Measurements from ENCODE around the gene DCC. TPM values are rescaled to one million over a fixed set of nuclear protein-coding genes. Genes with fewer than 3 reads are reported as not detected.

The DCC gene
- total RNA-seq, 2 donors from 2014 or later, result 0.03 TPM; not detected in 1

DNA sequence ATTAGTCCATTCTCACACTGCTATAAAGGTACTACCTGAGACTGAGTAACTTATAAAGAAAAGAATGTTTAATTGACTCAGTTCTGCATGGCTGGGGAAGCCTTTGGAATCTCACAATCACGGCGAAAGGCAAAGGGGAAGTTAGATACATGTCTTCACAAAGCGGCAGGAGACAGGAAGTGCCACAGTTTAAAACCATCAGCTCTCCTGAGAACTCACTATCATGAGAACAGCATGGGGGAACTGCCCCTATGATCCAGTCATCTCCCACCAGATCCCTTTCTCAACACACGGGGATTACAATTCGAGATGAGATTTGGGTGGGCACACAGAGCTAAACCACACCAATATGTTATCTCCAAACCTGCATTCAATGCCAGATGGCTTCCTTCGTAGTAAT lies 716.1 kb downstream of the DCC start:
- intact Hi-C loops (cut with DNase I), result no loop called here
- DNase-seq, result no peak
- ATAC-seq, result no peak

DNA sequence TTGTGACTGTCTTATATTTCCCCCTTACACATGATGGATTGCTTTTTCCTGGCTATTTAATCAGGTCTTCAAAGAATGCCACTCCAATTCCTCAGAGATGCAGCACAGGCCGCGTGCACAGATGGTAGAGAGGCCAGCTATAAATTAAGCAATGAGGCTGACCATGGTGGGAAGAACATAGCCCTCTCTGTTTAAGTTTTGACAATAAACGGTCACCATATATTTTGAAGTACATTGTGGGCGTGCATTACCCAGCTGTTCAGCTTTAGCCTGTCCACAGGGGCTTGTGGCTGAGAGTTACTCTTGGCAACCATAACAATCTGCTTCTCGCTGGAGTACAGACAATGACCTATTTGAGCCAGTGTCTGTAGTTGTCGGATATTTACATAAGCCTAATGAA lies 730.8 kb downstream of the DCC start:
- DNase-seq, result no peak
- no peak for ATAC-seq
- intact Hi-C loops (cut with DNase I), result no loop called here

DNA sequence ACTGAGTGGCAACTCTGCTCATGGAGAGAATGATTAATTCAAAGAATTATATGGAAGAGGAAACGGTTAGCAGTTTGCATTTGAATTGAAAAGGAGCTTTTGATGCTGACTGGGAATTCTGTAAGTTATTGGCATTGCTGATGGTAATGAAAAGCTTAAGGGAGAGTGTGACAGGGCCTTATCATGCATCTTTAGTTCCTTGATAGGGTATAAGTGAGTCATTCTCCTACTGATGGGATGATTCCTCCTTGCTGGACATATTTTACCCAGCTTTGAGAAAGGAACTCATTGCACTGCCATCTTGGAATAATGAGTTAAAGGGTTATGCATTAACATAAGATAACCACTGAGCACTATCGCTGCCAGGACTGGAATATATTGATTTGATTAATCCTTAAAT lies 740.7 kb downstream of the DCC start:
- DNase-seq (no peak), ATAC-seq (no peak)
- intact Hi-C loops (cut with DNase I), result no loop called here

DNA sequence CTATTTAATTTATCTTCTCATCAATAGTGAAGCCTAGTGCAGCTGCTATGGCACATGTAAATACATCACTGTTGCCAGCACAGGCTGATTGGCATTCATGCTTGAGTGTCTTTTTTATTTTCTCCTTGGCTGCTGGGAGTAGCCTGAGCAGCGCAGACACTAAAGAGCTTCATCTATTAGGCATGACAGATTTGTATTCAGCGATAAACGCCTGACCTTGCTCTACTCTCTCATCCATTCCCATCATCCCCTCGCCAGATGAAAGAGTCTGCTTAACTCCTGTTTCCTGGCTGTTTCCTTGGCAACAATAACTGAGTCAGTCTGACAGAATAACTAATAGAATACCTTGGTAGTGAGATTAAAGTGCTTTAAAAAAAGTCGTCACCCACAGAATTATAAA lies 753.6 kb downstream of the DCC start:
- ATAC-seq (no peak), DNase-seq (no peak)
- intact Hi-C loops (cut with DNase I), result no loop called here

DNA sequence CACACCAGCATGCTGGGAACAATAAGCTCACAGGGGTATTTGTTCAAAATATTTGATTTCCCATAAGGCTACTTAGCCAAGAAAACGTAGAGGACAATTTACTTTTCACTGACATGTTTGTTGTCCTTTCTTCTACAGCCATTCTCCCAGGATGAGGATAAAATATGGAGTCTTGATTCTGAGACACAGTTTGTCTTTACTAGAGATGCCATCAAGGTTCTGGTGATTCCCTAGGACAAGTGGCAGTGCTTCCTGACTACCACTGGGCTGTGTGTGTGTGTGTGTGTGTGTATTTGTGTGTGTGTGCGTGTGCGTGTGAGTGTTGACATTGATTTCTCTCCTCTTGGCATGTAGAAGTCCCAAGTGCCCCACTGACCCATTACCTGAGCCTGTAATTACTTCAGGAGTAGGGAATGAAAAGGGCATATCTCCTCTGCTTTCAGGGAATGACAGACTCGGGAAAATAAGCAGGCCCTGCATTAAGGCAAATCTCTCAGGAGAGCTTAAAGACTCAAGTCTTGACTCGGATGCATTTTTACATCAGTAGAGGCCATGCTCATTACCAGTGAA lies 761.6 kb downstream of the DCC start:
- DNase-seq (no peak), ATAC-seq (no peak)
- intact Hi-C loops (cut with DNase I), result no loop called here

DNA sequence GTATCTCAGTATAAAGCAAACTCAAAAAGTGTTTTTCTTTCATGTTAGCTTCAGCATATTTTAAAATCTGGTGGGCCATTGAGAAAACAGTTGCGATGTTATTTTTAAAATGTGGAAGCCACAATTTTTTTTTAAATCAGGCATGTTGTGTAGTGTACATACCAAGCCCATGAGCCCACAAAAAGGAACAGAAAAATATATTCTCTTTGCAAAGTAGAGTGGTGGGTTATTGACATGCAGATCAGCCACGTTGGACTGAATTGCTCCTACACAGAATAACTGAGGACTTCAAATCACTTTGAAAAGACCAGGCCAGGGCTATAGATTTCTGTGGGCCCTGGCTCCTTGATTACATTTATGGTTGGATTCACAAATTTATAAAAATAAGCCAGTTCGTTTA lies 774.4 kb downstream of the DCC start:
- DNase-seq (no peak), ATAC-seq (no peak)
- intact Hi-C loops (cut with DNase I), result no loop called here

DNA sequence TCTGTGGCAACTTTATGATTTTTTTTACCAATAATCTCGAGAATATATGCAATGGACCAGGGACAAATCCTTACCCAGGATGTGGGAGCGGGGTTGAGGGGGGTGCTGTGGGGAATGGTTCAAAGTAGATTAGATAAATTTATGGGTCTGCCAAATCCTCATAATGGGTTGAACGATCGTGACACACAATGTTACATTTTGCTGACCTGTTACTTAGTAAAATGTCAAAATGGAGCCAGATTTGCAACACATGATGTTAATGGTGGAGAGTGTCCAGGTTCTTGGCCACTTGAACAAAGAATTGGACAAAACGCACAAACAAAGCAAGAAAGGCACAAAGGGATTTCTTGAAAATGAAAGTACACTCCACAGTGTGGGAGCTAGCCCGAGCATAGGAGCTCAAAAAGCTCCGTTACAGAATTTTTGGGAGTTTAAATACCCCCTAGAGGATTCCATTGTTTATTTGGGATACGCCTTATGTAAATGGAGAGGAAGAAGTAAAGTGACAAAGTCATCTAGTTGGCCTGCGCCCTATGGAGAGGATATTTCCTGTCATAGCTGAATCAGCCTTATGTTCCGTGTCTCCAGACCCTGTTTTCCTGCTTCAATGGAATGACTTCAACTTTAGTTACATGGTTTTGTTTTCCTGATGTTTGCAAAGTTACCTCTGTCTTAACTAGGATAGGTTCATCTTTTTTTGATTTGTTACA lies 776.0 kb downstream of the DCC start:
- DNase-seq (no peak), ATAC-seq (no peak)
- intact Hi-C loops (cut with DNase I), result no loop called here

DNA sequence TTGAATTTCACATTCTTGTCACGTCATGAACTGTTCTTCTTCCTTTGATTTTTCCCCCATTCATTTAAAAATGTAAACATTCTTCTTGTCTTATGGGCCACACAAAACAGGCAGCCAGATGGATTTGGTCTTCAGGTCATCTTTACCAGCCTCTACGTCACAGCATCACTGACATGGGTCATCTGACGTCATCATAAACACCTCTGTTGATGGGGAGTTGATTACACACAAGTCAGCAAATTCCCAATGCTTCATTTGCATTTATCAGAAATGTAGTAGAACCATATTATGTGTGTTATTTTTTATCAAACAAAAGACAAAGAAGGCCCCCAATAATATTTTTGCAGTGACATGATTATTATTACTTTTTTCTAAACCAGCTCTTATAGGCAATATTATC lies 777.9 kb downstream of the DCC start:
- no peak for DNase-seq
- intact Hi-C loops (cut with DNase I), result no loop called here
- ATAC-seq, result no peak

DNA sequence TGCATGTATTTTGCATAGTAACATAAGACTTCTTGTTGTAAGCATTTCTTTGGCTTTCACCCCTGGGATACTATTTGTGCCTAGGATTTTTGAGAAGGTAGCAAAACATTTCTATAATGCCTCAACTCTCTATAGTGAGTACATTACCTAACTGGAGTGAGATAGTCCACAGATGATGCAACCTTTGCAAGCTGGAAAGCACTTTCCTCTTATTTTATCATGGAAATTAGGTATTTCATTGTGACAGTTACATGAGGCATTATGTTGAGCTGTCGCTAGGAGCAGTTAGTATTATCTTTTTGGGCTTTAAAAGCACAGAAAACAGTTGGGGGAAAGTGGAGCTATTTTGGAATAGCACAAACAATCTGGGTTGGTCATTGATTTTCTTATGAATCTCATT lies 786.2 kb downstream of the DCC start:
- no peak for ATAC-seq
- intact Hi-C loops (cut with DNase I), result no loop called here
- no peak for DNase-seq

DNA sequence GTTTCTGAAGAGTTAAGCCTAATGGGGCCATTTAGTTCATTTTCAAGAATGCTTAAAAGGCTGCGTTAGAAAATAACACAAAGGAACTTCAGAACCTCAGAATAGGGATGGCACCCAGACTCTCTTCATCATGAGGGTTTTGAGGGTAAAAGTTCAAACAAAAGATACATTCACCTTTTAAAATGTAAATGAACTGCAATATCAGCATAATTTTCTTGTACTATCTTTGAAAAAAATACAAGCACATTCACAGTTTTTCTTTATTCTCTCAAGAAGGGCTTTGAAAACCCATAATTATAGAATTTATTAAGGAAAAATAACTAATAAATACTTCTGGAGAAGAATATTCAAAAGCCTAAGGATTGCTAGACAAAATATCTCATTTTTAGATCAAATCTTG lies 791.0 kb downstream of the DCC start:
- no peak for ATAC-seq
- no peak for DNase-seq
- intact Hi-C loops (cut with DNase I), result no loop called here

DNA sequence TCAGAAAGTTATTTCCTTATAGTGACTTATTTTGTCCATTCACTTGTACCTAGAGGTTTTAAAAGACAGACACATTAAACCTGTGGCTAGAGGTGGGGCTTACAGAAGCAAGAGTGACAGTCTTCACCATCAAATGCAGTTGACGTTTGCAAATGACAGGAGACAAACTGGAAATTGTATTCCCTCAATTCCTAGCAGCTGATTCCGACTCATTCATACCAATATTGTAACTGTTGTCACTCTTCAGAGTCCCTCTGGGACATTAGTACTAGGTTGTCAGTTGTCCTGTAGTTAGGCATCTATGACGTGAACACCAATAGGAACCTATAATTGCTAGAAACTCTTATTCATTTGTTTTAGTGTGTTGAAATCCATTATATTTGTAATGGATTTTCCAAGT lies 794.7 kb downstream of the DCC start:
- ATAC-seq (no peak), DNase-seq (no peak)
- intact Hi-C loops (cut with DNase I), result no loop called here

DNA sequence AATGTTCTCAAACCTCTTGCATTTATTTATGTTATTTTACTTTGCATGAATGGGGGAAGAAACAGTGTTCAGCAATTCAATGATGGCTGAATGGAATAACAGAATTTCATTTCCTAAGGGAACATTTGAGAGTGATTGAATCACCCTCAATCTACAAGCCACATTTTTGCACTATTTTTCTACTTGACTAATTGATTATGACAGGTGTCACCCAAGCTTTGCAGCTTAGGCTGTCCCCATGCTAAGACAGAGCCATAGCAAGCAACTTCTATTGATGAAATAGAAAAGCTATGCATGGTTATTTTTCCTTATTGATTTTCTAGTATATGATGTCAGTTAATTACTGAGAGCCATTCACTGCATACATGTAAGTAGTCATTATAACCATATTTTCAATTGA lies 795.7 kb downstream of the DCC start:
- no peak for DNase-seq
- ATAC-seq, result no peak
- intact Hi-C loops (cut with DNase I), result no loop called here

DNA sequence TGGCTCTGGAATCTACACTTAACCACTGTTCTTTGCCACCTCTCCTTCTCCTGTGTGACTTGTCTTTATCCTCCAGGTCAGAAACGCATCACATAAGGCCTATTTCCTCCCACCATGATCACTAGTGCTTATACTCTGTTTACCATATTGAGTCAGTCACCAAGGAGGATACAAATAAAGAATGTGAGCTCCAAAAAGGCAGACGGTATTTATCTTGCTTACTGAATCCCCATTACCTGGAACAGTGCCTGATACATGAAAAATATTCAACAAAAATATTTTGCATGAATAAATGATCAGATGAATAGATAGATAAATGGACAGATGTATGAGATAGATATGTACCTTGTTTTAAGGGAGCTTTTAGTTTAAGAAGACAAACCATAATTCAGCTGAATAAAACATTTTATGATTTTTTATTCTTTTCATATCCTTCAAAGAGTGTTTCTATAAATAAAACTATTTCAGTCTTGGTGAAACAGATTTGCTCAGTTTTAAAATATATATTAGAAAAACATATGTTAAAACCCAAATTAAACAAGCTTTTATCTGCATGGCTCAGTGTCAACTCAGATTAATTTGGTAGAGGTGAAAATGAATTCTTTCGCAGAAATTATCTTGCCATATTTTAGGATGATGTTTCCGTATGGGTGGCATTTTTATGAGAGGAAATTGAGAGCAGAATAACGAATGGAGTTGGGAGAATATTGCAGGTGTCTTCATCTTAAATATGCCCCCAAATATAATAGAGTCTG lies 799.9 kb downstream of the DCC start:
- no peak for DNase-seq
- no peak for ATAC-seq
- intact Hi-C loops (cut with DNase I), result no loop called here

DNA sequence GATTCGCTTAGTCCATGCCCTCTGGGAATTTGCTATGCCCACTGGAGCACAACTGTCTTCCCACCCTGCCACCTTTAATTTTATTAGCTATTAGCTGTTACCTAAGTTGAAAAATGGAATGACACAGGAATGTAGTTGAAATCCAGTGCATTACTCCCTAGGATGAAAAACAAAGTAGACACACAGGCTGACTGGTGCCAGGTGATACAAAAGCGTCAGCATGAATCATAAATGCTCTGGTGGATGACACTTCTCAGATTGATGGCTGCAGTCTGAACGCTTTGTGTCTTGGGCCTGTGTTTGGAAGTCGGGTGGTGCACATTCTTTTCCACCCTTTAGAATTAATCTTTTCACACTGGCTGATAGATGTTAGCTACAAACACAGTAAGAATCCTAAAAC lies 802.0 kb downstream of the DCC start:
- ATAC-seq, result no peak
- DNase-seq, result no peak
- intact Hi-C loops (cut with DNase I), result no loop called here

DNA sequence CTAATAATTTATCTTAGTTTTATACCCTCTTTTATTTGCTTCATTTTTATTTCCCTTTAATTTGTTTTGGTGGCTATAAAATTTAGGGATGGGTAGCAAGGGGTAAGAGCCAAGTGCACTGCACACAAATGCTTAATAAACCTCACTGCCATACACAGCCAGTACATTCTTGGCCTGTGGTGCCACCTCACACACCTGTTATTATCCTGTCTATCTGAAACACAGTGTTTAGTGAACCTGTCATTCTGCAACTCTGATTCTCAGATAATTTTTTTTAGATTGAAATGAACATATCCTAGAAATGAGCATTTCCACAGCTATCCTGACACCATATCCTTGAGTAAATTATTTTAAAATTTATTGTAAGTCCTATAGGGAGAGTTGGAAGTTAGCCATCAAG lies 807.5 kb downstream of the DCC start:
- ATAC-seq (no peak), DNase-seq (no peak)
- intact Hi-C loops (cut with DNase I), result no loop called here

DNA sequence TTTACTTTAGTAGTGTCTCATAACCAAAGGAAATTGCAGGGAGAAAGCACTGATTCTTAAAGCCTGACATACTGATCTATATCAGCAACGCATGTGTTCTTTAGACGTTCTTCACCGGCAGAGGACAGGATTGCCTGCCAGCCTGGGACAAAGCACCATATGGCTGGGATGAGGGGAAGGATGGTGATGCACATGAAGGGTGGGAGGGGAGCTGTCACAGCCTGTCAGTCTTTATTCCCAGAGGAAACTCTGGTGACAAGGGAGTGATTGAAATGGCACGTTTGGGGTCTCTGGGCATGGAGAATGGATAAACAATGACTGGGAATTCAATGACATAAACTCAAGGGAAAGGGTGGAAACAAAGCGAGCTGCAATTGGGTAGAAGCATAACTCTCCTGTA lies 808.1 kb downstream of the DCC start:
- ATAC-seq, result no peak
- DNase-seq, result no peak
- intact Hi-C loops (cut with DNase I), result no loop called here

DNA sequence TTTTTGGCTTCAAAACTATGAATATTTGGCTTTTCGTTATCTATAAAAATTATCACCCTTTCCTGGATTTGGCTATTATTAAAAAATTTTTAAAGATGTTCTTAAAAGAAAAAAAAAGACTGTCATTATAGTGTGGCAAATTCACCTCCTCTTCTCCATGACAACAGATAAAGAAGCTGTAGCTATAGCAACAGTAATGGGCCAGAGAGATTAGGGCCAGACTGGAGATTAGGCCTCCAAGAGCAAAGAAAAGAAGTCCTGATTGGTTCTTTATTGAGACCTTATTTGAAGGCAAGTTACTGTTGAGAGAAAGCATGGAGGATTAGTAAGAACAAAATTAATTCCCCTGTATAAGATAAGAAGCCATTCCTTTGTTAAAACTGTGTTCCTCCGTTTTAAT lies 812.5 kb downstream of the DCC start:
- intact Hi-C loops (cut with DNase I), result no loop called here
- DNase-seq (no peak), ATAC-seq (no peak)

DNA sequence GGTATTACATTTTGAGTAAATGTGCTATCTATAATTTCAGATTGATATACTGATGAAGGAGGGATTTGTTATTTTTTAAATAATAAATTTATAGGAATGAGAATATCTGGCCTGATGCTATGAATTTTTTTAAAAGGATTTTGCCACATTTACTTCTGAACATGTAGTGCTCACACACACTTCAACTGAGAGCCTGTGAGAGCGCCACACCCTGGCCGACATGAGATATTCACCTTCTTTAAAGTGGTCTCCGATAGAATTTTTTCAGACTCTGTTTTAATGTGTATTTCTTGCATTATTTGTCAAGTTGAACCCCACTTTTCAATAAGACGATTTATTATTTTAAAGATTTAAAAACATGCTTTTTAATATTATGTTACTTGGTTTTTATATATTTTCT lies 813.3 kb downstream of the DCC start:
- no peak for ATAC-seq

DNA sequence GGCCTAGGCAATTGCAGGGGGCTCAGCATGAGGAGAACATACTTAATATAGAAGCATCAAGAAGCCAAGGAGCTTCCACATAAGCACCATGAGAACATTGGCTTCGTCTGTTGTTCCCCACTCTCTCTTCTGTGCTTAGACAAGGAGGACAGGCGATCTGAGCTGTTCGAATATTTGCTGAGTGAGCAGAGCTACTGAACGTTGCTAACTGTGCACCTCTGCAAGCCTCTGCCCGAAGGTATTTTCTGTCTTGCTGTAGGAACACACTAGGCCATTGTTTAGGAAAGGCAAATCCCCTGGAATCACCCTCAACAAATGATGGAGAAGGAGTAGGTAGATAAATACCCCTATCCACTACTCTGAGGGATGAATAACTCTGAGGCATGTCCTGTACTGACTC lies 813.8 kb downstream of the DCC start:
- ATAC-seq (no peak), DNase-seq (no peak)
- intact Hi-C loops (cut with DNase I), result no loop called here

More for the DNA sequence above, 813.3 kb downstream of the DCC start:
- intact Hi-C loops (cut with DNase I), result no loop called here
- no peak for DNase-seq

DNA sequence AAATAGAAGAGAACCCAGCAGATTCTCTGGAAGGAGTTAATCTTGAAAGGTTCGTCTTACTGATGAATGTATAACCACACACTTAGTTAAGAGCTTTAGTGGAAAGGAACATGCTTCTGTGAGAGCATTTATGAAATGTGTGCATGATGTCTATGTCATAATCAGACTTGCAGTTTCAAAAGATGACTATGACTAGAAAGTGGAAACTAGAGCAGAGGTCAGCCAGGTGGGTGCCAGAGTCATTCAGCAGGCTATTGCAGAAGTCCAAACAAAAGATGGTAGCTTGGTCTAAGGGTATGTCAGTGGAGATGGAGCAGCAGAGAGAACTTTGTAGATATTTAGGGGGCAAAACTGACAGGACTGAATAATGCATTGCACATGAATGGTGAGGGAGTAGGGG lies 825.8 kb downstream of the DCC start:
- intact Hi-C loops (cut with DNase I), result no loop called here
- ATAC-seq (no peak), DNase-seq (no peak)

DNA sequence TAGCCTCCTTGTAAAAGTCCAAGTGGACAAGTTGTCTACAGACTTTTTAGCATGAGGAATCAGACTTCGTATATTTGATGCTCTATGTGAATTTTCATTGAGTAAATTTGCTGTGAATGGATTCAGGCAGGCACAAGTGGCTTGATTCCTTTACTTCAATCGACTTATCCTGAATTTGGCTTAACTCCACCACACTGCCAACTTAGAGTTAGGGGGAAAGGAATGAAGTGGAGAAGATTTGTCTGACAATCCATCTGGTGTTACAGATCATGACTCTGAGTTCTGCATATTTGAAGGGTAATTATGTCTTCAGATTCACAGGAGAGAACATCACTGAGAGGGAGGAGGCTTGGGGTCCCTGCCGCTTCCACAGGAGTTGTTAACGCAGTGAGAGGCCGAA lies 829.3 kb downstream of the DCC start:
- ATAC-seq, result no peak
- intact Hi-C loops (cut with DNase I), result no loop called here
- DNase-seq, result no peak
